Measurements from ENCODE around the gene PRRC2A. TPM values are rescaled to one million over a fixed set of nuclear protein-coding genes. Genes with fewer than 3 reads are reported as not detected.
A peak's percentile ranks its signal among the peaks of the same experiment; 100 is the strongest.

The PRRC2A gene
- total RNA-seq, 2 experiments from 2014 or later: 156 to 355 TPM

DNA sequence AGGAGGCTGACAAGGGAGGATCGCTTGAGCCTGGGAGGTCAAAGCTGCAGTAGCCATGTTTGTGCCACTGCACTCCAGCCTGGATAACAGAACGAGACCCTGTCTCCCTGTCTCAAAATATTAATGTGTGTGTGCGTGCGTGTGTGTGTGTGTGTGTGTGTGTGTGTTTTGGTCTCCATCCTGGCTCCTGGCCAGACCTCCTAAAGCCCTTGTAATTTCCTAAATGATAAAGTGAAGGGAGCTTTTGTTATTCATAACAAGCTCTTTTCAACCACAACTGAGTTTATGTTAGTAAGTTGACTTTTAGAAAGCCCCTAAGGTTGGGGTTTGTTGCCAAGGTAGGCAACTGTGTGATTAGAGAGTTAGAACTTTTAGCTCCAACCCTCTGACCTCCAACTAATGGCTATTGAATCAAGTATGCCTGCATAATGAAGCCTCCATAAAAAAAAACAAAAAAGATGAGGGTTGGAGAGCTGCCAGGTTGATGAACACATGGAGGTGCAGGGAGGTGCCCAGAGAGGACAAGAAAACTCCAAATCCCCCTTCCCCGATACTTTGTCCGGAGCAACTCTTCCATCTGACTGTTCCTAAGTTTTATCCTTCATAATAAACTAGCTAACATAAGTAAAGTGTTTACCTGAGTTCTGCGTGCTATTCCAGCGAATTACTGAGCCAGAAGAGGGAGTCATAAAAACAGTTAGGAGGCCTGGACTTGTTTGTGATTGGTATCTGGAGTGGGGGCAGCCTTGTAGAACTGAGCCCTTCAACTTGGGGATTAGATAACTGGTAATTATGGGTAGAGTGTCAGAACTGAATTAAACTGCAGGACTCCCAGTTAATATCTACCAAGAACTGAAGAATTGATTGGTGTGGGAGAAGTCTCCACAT lies 10.8 kb upstream of the PRRC2A start:
- no peak overlapping the region for H3K4me3 ChIP-seq (ENCODE audit: low read depth, low read length, poor library complexity, severe bottlenecking)
- no peak for DNase-seq (ENCODE audit: low spot score)
- TF ChIP-seq, protein P1, sequence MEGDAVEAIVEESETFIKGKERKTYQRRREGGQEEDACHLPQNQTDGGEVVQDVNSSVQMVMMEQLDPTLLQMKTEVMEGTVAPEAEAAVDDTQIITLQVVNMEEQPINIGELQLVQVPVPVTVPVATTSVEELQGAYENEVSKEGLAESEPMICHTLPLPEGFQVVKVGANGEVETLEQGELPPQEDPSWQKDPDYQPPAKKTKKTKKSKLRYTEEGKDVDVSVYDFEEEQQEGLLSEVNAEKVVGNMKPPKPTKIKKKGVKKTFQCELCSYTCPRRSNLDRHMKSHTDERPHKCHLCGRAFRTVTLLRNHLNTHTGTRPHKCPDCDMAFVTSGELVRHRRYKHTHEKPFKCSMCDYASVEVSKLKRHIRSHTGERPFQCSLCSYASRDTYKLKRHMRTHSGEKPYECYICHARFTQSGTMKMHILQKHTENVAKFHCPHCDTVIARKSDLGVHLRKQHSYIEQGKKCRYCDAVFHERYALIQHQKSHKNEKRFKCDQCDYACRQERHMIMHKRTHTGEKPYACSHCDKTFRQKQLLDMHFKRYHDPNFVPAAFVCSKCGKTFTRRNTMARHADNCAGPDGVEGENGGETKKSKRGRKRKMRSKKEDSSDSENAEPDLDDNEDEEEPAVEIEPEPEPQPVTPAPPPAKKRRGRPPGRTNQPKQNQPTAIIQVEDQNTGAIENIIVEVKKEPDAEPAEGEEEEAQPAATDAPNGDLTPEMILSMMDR (conservative IDR thresholded peaks at IDR 0.05; ENCODE audit: low read length): no peak
- TF ChIP-seq EZH2phosphoT487 (IDR thresholded peaks at IDR 0.05; ENCODE audit: borderline replicate concordance, low read depth, low read length): no peak
- H3K4me1 ChIP-seq (ENCODE audit: insufficient read depth, low read length, poor library complexity, severe bottlenecking): peaks cover 9% of the 10 kb centered on the region
- no peaks in the 10 kb centered on the region for H3K36me3 ChIP-seq (ENCODE audit: insufficient read depth, low read length)
- H3K4me2 ChIP-seq (ENCODE audit: low read length): no peak overlapping the region
- no peaks in the 10 kb centered on the region for H3K9me2 ChIP-seq (ENCODE audit: insufficient read depth, low read length)
- intact Hi-C loops (cut with micrococcal nuclease; ENCODE audit: unreplicated experiment): no loop called here
- H3K27ac ChIP-seq (ENCODE audit: low read depth, low read length, poor library complexity, severe bottlenecking): no peak overlapping the region
- H4K20me1 ChIP-seq (ENCODE audit: insufficient read depth, low read length): no peaks in the 10 kb centered on the region
- no peaks in the 10 kb centered on the region for H3K79me2 ChIP-seq (ENCODE audit: insufficient read depth, low read depth, low read length)
- POLR2A ChIA-PET: no interaction called here
- H2AFZ ChIP-seq (ENCODE audit: low read length): no peak overlapping the region
- no peaks in the 10 kb centered on the region for H3K9me3 ChIP-seq (ENCODE audit: low read length)
- CTCF ChIA-PET (ENCODE audit: unreplicated experiment): interaction anchor here (0.6 kb wide), 1 partner anchor 79 kb away, joined by 5 read pairs; no protein-coding TSS in a partner anchor
- BruUV-seq (replicated peaks): no TSS peak

DNA sequence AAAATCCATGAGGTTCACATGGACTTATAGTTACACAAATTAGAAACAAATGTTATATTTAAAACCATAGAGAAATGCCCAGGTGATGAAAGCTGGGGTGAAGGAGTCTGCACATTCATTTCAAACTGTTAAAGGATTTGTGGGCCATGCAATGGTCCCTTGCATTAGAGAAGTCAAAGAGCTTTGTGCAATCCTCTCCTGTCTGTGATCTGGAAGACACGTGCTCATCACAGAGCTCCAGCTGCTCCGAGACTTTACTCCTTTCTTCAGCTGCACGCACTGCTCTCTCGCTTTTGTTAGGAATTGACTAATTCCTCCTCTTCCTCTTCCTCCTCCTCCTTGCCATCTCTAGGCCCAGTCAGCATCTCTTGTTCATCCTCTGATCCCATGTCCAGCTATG lies 9.5 kb upstream of the PRRC2A start:
- CTCF ChIA-PET (ENCODE audit: unreplicated experiment): no interaction called here
- no peak for TF ChIP-seq EZH2phosphoT487 (IDR thresholded peaks at IDR 0.05; ENCODE audit: borderline replicate concordance, low read depth, low read length)
- TF ChIP-seq, protein P1 (conservative IDR thresholded peaks at IDR 0.05; ENCODE audit: low read length): no peak
- BruUV-seq (replicated peaks): no TSS peak
- Histone ChIP-seq H3K4me3 (ENCODE audit: low read depth, low read length, poor library complexity, severe bottlenecking) (no peak overlapping the region), H2AFZ (ENCODE audit: low read length) (no peak overlapping the region), H3K9me3 (ENCODE audit: low read length) (no peaks in the 10 kb centered on the region), H3K27ac (ENCODE audit: low read depth, low read length, poor library complexity, severe bottlenecking) (no peak overlapping the region), H4K20me1 (ENCODE audit: insufficient read depth, low read length) (no peaks in the 10 kb centered on the region), H3K9me2 (ENCODE audit: insufficient read depth, low read length) (no peaks in the 10 kb centered on the region), H3K36me3 (ENCODE audit: insufficient read depth, low read length) (no peaks in the 10 kb centered on the region), H3K4me1 (ENCODE audit: insufficient read depth, low read length, poor library complexity, severe bottlenecking) (peaks cover 21% of the 10 kb centered on the region), H3K4me2 (ENCODE audit: low read length) (no peak overlapping the region), H3K79me2 (ENCODE audit: insufficient read depth, low read depth, low read length) (no peaks in the 10 kb centered on the region)
- POLR2A ChIA-PET: no interaction called here
- DNase-seq (ENCODE audit: low spot score): no peak
- intact Hi-C loops (cut with micrococcal nuclease; ENCODE audit: unreplicated experiment): no loop called here

DNA sequence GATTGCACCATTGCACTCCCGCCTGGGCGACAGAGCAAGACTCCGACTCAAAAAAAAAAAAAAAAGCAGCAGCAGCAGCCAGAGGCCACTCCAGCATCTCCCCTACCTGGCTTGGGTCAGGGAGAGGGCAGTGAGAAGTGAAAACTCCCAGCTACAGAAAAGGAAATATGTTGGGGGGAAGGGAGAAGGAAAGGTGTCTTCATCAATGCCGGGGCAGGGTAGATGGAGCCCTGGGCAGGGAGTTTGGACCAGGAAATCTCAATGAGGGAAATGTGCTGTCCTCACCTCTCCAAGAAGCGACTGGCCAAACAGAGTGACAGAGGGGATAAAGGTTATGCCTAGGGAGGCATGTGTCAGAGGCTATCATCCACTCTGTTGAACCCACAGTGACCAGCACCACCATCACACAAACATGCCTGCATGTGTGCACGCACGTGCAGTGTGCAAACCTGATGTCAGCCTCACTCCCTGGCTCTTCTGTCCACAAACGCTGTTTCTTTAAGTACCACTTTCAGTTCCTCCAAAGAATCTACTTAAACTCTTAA lies 6.4 kb upstream of the PRRC2A start:
- CTCF ChIA-PET (ENCODE audit: unreplicated experiment): no interaction called here

More for the DNA sequence above, 6.4 kb upstream of the PRRC2A start:
- intact Hi-C loops (cut with micrococcal nuclease; ENCODE audit: unreplicated experiment): no loop called here
- TF ChIP-seq, protein P1 (conservative IDR thresholded peaks at IDR 0.05; ENCODE audit: low read length): no peak
- no peak for TF ChIP-seq EZH2phosphoT487 (IDR thresholded peaks at IDR 0.05; ENCODE audit: borderline replicate concordance, low read depth, low read length)
- DNase-seq (ENCODE audit: low spot score): no peak
- H2AFZ ChIP-seq (ENCODE audit: low read length): peak overlapping the region; percentile 22; the same call in 1 of the 2 replicates
- POLR2A ChIA-PET: interaction anchor here (0.7 kb wide), 1 partner anchor 113 kb away, joined by 3 read pairs; no protein-coding TSS in a partner anchor
- H3K36me3 ChIP-seq (ENCODE audit: insufficient read depth, low read length): no peaks in the 10 kb centered on the region
- H3K79me2 ChIP-seq (ENCODE audit: insufficient read depth, low read depth, low read length): no peaks in the 10 kb centered on the region
- no peaks in the 10 kb centered on the region for H4K20me1 ChIP-seq (ENCODE audit: insufficient read depth, low read length)
- H3K9me2 ChIP-seq (ENCODE audit: insufficient read depth, low read length): no peaks in the 10 kb centered on the region
- no TSS peak for BruUV-seq (replicated peaks)
- no peak overlapping the region for H3K4me3 ChIP-seq (ENCODE audit: low read depth, low read length, poor library complexity, severe bottlenecking)
- H3K9me3 ChIP-seq (ENCODE audit: low read length): no peaks in the 10 kb centered on the region
- peaks cover 33% of the 10 kb centered on the region for H3K4me1 ChIP-seq (ENCODE audit: insufficient read depth, low read length, poor library complexity, severe bottlenecking)
- peak overlapping the region; percentile 58 for H3K27ac ChIP-seq (ENCODE audit: low read depth, low read length, poor library complexity, severe bottlenecking)
- peak overlapping the region; percentile 76 for H3K4me2 ChIP-seq (ENCODE audit: low read length)

Data from OCI-LY7 (cell line).